ENCODE data around the gene CHIT1.

CHIT1 gene

GRCh38 chr1:203216274-203217138 lies 13.0 kb downstream of the CHIT1 start:
- Histone ChIP-seq H3K9me3 (ENCODE audit: low read depth, low read length) (no peaks in the 10 kb centered on the region), H3K4me3 (no peak overlapping the region), H3K36me3 (ENCODE audit: insufficient read depth, low read length) (no peaks in the 10 kb centered on the region), H3K27ac (no peak overlapping the region), H3K9ac (ENCODE audit: insufficient read length) (no peak overlapping the region)
- peak; percentile 34 for DNase-seq (ENCODE audit: low read depth, low spot score)
- no peak for TF ChIP-seq POLR2AphosphoS5 (IDR thresholded peaks at IDR 0.05; ENCODE audit: borderline replicate concordance, low read depth, low read length)

GRCh38 chr1:203215573-203215972 lies 13.9 kb downstream of the CHIT1 start:
- DNase-seq (ENCODE audit: low read depth, low spot score), result no peak
- Histone ChIP-seq H3K4me3 (no peak overlapping the region), H3K9ac (ENCODE audit: insufficient read length) (no peak overlapping the region), H3K27ac (no peak overlapping the region), H3K36me3 (ENCODE audit: insufficient read depth, low read length) (no peaks in the 10 kb centered on the region), H3K9me3 (ENCODE audit: low read depth, low read length) (no peaks in the 10 kb centered on the region)
- no peak for TF ChIP-seq FOXP2 (optimal IDR thresholded peaks at IDR 0.05; ENCODE audit: control extremely low read depth, extremely low read length, insufficient read depth)
- no peak for TF ChIP-seq EZH2 (IDR thresholded peaks at IDR 0.05)
- TF ChIP-seq POLR2AphosphoS5 (IDR thresholded peaks at IDR 0.05; ENCODE audit: borderline replicate concordance, low read depth, low read length), result no peak

- Histone ChIP-seq H3K36me3 (ENCODE audit: insufficient read depth, low read length) (no peaks in the 10 kb centered on the region), H3K27ac (no peak overlapping the region), H3K9ac (ENCODE audit: insufficient read length) (no peak overlapping the region), H3K9me3 (ENCODE audit: low read depth, low read length) (no peaks in the 10 kb centered on the region), H3K4me3 (no peak overlapping the region)
- DNase-seq (ENCODE audit: low read depth, low spot score), result no peak
- TF ChIP-seq POLR2AphosphoS5 (IDR thresholded peaks at IDR 0.05; ENCODE audit: borderline replicate concordance, low read depth, low read length) (no peak), FOXP2 (optimal IDR thresholded peaks at IDR 0.05; ENCODE audit: control extremely low read depth, extremely low read length, insufficient read depth) (no peak), EZH2 (IDR thresholded peaks at IDR 0.05) (no peak)
These were observed 14.6 kb downstream of the CHIT1 start for GRCh38 chr1:203214871-203215270.

GRCh38 chr1:203213126-203213525 lies 16.3 kb downstream of the CHIT1 start:
- no peaks in the 10 kb centered on the region for H3K36me3 ChIP-seq (ENCODE audit: insufficient read depth, low read length)
- H3K9me3 ChIP-seq (ENCODE audit: low read depth, low read length), result no peaks in the 10 kb centered on the region
- no peak overlapping the region for H3K9ac ChIP-seq (ENCODE audit: insufficient read length)
- H3K27ac ChIP-seq, result no peak overlapping the region
- no peak for DNase-seq (ENCODE audit: low read depth, low spot score)
- no peak for TF ChIP-seq FOXP2 (optimal IDR thresholded peaks at IDR 0.05; ENCODE audit: control extremely low read depth, extremely low read length, insufficient read depth)
- H3K4me3 ChIP-seq, result no peak overlapping the region

- H3K9ac ChIP-seq (ENCODE audit: insufficient read length), result no peak overlapping the region
- H3K9me3 ChIP-seq (ENCODE audit: low read depth, low read length), result no peaks in the 10 kb centered on the region
- no peak overlapping the region for H3K27ac ChIP-seq
- TF ChIP-seq FOXP2 (optimal IDR thresholded peaks at IDR 0.05; ENCODE audit: control extremely low read depth, extremely low read length, insufficient read depth) (no peak), POLR2AphosphoS5 (IDR thresholded peaks at IDR 0.05; ENCODE audit: borderline replicate concordance, low read depth, low read length) (no peak)
- no peak for DNase-seq (ENCODE audit: low read depth, low spot score)
- H3K36me3 ChIP-seq (ENCODE audit: insufficient read depth, low read length), result no peaks in the 10 kb centered on the region
- H3K4me3 ChIP-seq, result no peak overlapping the region
These were observed 17.7 kb downstream of the CHIT1 start for GRCh38 chr1:203211812-203212211.

GRCh38 chr1:203210988-203211387 lies 18.5 kb downstream of the CHIT1 start:
- H3K27ac ChIP-seq, result no peak overlapping the region
- TF ChIP-seq FOXP2 (optimal IDR thresholded peaks at IDR 0.05; ENCODE audit: control extremely low read depth, extremely low read length, insufficient read depth) (no peak), POLR2AphosphoS5 (IDR thresholded peaks at IDR 0.05; ENCODE audit: borderline replicate concordance, low read depth, low read length) (no peak), EZH2 (IDR thresholded peaks at IDR 0.05) (no peak)
- H3K36me3 ChIP-seq (ENCODE audit: insufficient read depth, low read length), result no peaks in the 10 kb centered on the region
- no peaks in the 10 kb centered on the region for H3K9me3 ChIP-seq (ENCODE audit: low read depth, low read length)
- no peak for DNase-seq (ENCODE audit: low read depth, low spot score)
- no peak overlapping the region for H3K4me3 ChIP-seq
- no peak overlapping the region for H3K9ac ChIP-seq (ENCODE audit: insufficient read length)

- H3K36me3 ChIP-seq (ENCODE audit: insufficient read depth, low read length), result no peaks in the 10 kb centered on the region
- no peaks in the 10 kb centered on the region for H3K9me3 ChIP-seq (ENCODE audit: low read depth, low read length)
- TF ChIP-seq FOXP2 (optimal IDR thresholded peaks at IDR 0.05; ENCODE audit: control extremely low read depth, extremely low read length, insufficient read depth) (no peak), EZH2 (IDR thresholded peaks at IDR 0.05) (no peak)
- H3K4me3 ChIP-seq, result no peak overlapping the region
- H3K9ac ChIP-seq (ENCODE audit: insufficient read length), result no peak overlapping the region
- no peak for DNase-seq (ENCODE audit: low read depth, low spot score)
- H3K27ac ChIP-seq, result no peak overlapping the region
These were observed 19.1 kb downstream of the CHIT1 start for GRCh38 chr1:203210350-203210749.

- H3K36me3 ChIP-seq (ENCODE audit: insufficient read depth, low read length), result no peaks in the 10 kb centered on the region
These were observed 21.3 kb downstream of the CHIT1 start for GRCh38 chr1:203208181-203208580.

GRCh38 chr1:203207751-203208150 lies 21.7 kb downstream of the CHIT1 start:
- Histone ChIP-seq H3K36me3 (ENCODE audit: insufficient read depth, low read length) (no peaks in the 10 kb centered on the region), H3K9ac (ENCODE audit: insufficient read length) (no peak overlapping the region), H3K9me3 (ENCODE audit: low read depth, low read length) (no peaks in the 10 kb centered on the region), H3K27ac (no peak overlapping the region), H3K4me3 (no peak overlapping the region)
- DNase-seq (ENCODE audit: low read depth, low spot score), result no peak
- TF ChIP-seq POLR2AphosphoS5 (IDR thresholded peaks at IDR 0.05; ENCODE audit: borderline replicate concordance, low read depth, low read length) (no peak), EZH2 (IDR thresholded peaks at IDR 0.05) (no peak), FOXP2 (optimal IDR thresholded peaks at IDR 0.05; ENCODE audit: control extremely low read depth, extremely low read length, insufficient read depth) (no peak)

More at GRCh38 chr1:203208181-203208580, 21.3 kb downstream of the CHIT1 start:
- no peak for DNase-seq (ENCODE audit: low read depth, low spot score)
- Histone ChIP-seq H3K27ac (no peak overlapping the region), H3K9me3 (ENCODE audit: low read depth, low read length) (no peaks in the 10 kb centered on the region), H3K9ac (ENCODE audit: insufficient read length) (no peak overlapping the region), H3K4me3 (no peak overlapping the region)
- TF ChIP-seq FOXP2 (optimal IDR thresholded peaks at IDR 0.05; ENCODE audit: control extremely low read depth, extremely low read length, insufficient read depth) (no peak), POLR2AphosphoS5 (IDR thresholded peaks at IDR 0.05; ENCODE audit: borderline replicate concordance, low read depth, low read length) (no peak), EZH2 (IDR thresholded peaks at IDR 0.05) (no peak)
